Colon (tissue), 2 donors: ENCODE results near the gene TM9SF4.
"Not testable (repeated sequence)": the region's sequence is repeated elsewhere in the genome, so short reads cannot be mapped to it uniquely, and the experiment has no call there.

ENCODE experiments used
- FAIRE-seq: peaks from 2 replicates; lab custom pipeline; 2012; peaks lifted over from hg19 to GRCh38; lab: Jason Lieb, UNC
- donor health status: control.
- donor health status: control.

Gene TM9SF4

GRCh38 chr20:32091888-32092346, 17.6 kb upstream of the TM9SF4 start:
- FAIRE-seq, result no peak

DNA sequence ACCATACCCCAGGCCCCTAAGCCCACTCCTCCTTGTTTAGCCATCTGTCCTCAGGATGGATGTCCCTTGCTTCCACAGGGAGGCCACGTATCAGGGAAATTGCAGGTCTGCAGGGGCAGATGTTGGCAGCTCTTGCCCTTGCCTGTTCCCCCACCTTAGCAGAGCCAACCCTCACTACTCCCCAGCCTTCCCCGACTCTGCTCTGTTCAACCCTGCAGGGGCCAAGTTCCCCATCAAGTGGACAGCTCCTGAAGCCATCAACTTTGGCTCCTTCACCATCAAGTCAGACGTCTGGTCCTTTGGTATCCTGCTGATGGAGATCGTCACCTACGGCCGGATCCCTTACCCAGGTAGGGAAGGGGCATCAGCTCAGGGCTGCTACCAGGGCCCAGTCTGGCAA, 10.7 kb upstream of the TM9SF4 start:
- no peak for FAIRE-seq

DNA sequence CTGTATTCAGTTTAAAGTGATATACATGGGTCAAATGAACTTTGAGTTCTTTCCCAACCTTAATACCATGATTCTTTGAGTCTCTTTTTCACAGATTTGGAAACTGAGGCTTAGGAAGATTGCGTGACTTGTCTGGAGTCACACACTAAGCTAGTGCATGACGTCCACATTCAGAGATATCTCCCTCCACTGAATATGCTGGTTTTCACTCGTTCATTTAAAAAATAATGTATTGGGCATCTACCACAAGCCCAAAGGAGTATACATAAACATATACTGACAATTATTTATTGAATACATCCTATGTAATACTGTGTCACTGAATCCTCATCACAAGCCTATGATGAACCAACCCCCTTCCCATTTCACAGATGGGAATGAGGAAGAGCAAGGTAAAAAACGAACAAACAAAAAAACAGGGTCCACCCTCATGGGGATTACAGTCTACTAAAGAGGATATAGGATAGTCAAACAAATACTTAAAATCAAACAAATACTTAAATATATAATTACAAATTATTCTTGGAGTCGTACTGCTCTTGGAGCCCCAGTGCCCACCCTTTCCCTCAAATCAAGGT, 611 bp upstream of the TM9SF4 start:
- FAIRE-seq, result no peak

- no peak for FAIRE-seq
Observed at GRCh38 chr20:32110173-32110704, 725 bp downstream of the TM9SF4 start.

DNA sequence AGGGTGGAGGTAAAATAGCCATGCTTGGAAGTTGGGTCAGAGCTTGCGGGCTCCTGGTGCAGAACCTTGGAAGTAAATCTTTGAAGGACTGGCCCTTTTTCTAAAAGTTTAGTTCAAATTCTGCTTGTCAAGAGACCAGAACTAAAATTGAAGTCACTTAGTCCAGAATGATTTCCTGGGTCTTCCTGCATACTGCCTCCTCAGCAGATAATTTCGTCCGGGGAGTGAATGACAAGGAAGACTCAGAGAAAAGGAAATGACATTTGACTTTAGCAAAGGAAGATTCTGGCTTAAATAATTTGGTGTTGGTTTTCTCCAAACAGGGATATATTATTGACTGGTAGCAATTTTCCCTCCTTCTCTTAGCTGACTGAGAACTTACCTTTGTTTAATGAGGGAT, 1.2 kb downstream of the TM9SF4 start:
- FAIRE-seq, result no peak

DNA sequence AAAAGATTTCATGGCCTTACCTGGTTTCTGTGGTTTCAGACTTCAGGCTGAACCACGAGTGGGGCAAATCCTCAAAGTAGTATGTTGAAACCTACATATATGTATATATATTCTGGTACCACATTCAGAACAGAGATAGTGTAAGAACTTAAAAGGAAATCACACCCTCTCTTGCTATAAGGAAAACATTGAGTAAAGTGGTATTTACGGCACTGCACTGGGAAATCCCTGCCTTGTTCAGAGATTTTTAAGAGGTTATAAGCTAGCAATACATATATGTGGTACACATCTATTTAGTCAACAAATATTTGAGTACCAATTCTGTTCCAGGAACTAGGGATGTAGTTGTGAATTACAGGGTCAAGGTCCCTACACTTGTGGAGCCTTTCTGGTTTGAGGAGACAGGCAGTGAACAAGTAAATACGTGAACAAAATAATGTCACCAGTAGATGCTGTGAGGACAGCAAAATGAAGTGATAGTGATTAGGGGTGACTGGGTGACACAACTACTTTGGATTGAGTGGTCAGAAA, 1.7 kb downstream of the TM9SF4 start:
- no peak for FAIRE-seq

DNA sequence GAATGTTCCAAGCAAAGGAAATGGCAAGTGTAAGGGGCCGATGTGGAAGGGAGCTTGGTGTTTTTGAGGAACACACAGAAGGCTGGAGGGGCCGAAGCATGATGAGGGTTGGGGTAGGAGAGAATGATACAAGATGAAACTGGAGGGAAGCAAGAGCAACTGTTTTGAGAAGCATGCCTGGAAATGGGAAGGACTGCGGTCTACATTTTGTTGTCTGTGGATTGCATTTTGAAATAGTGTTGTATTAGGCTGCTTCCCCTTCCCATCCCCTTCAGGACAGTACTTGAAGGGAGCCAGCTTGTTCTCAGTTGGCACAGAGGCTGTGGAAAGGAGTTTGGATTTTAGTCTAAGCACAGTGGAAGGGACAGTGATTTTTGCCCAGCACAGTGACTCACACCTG, 2.2 kb downstream of the TM9SF4 start:
- no peak for FAIRE-seq

GRCh38 chr20:32112841-32113240, 3.3 kb downstream of the TM9SF4 start:
- no peak for FAIRE-seq

DNA sequence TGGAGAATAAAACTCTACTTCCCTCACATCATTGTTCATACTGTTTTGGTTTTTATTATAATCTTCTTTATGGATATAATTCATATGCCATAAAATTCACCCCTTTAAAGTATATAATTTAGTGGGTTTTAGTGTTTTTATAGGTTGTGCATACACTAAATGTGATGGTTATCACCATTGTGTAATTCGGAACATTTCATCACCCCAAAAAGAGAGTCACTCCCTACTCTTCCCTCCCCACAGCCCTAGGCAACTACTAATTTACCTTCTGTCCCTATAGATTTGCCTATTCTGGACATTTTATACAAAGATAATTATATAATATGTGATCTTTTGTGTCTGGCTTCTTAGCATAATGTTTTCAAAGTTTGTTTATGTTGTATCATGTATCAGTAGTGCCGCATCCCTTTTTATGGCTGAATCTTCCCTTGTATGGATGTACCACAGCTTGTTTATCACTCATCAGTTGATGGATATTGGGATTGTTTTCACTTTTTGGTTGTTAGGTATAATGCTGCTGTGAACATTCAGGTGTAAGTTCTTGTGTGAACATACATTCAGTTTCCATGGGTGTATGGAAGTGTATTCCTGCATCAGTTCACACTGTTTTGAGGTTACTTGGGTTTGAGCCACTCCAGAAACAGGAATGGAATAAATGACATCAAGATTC, 4.2 kb downstream of the TM9SF4 start:
- FAIRE-seq, result no peak

GRCh38 chr20:32114305-32114960, 4.9 kb downstream of the TM9SF4 start:
- FAIRE-seq, result no peak

- no peak for FAIRE-seq
Observed at GRCh38 chr20:32115211-32115767, 5.8 kb downstream of the TM9SF4 start.

DNA sequence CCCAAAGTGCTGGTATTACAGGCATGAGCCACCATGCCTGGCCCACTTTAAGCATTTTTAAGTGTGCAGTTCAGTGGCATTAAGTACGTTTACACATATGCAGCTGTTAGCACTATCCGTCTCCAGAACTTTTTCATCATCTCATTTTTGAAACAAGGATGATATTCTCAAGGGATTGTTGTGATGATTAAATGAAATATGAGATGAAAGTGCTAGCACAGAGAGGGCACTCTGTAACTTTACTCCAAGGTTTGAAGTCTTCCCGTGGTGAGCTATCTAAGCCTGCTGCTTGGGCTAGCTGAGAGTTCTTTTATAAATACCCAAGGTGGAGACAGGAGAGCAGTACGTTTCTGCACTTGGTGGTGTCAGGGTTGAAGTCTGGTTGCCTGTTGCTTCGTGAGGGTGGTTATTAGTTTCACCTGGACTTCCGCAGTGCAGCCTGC, 6.6 kb downstream of the TM9SF4 start:
- FAIRE-seq, result no peak

GRCh38 chr20:32116796-32117195, 7.3 kb downstream of the TM9SF4 start:
- FAIRE-seq, result not testable (repeated sequence)

GRCh38 chr20:32118427-32118826, 8.9 kb downstream of the TM9SF4 start:
- not testable (repeated sequence) for FAIRE-seq

DNA sequence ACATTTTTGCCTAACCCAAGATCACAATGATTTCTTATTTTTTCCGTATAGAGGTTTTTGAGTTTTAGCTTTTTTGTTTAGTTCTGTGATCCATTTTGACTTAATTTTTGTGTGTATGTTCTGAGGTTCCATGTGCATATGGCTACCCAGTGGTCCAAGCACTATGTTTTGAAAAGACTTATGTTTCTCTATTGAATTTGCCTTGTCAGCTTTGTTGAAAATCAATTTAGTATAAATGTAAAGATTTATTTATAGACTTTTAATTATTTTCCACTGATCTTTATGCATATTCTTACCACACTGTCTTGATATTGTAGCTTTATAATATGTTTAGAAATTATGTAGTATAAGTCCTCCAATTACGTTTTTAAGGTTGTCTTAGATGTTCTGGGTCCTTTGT, 10.2 kb downstream of the TM9SF4 start:
- no peak for FAIRE-seq

GRCh38 chr20:32121908-32122307, 12.4 kb downstream of the TM9SF4 start:
- FAIRE-seq, result not testable (repeated sequence)

- no peak for FAIRE-seq
Observed at GRCh38 chr20:32123088-32123487, 13.6 kb downstream of the TM9SF4 start.

DNA sequence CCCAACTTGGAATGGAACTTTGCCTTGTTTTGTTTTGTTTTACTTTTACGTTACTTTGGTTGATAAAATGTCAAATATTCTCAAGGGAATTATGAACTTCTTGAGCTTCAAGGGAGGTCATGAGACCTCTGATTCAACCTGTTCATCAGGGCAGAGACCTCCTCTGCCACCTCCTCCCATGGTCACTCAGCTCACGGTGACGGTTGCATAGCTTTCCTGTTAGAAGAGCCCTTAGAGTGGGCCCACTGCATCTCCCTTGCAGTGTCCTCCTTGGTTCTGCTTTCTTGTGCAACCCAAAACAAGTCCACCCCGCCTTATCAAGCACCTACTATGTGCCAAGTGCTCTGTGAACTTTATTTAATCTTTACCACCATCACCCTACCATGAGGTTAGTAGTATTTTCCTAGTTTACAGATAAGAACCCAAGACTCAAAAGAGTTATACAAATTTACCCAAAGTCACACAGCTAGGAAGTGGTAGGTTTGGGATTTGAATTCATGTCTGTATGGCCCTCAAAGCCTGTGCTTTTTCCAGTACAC, 15.5 kb downstream of the TM9SF4 start:
- no peak for FAIRE-seq

- no peak for FAIRE-seq
Observed at GRCh38 chr20:32125506-32125905, 16.0 kb downstream of the TM9SF4 start.

DNA sequence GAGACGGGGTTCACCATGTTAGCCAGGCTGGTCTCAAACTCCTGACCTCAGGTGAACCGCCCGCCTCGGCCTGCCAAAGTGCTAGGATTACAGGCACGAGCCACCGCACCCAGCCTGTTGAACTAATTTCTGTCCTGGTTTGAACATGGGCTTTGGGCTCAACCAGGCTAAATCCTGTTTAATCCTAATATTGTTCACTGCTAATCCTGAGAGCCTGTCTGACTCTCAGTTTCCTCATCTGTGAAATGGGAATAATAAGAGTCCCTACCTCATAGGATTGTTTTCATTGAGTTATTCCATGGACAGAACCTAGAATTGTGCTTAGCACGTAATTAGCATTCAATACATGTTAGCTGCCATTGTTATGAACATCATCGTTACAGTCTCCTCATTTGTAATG, 17.4 kb downstream of the TM9SF4 start:
- no peak for FAIRE-seq

DNA sequence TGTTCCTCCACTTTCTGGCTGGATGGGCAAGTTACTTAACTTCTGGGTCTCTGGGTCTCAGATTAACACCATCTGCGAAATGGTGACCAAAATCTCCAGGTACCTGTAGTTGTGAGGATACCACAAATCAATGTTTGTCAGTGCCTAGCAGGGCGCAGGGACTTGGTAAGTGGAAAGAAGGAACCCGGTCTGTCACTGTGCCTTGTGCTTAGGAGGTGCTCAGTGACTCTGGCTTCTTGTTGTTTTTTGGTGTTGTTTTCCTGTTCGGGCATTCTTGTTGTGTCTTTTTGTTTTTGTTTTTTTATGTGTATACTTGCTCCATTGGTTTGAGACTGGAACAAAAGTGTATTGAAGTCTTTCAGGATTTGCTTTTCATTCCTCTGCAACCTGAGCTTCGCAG, 17.8 kb downstream of the TM9SF4 start:
- FAIRE-seq, result no peak

DNA sequence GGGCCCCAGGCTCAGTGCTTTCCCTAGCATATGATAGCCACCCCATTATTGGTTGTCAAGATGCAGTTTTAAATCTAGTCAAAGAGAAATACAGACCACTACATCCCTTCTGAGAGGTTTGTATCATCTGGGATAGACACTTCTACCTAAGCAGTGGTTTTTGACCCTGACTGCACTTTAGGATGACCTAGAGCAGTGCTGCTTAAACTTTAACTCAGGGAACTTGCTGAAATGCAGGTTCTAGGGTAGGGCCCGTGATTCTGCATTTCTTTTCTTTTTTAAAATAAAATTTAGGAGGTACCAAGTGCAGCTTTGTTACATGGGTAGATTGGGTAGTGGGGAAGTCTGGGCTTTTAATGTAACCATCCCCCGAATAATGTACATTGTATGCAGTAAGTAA, 18.7 kb downstream of the TM9SF4 start:
- FAIRE-seq, result no peak
